HEK293 (cell line): Measurements from ENCODE around the gene CARD14.

ENCODE experiments used
- CTCF ChIA-PET: fragments of 350-600 bp; formaldehyde crosslinking; extraction: SDS; loops from one replicate; lab custom pipeline; 2021; ENCODE audit warnings: antibody characterized with exemption; lab: Yijun Ruan, JAX
- POLR2A ChIA-PET: fragments of 300-600 bp; formaldehyde crosslinking; extraction: SDS; loops from one replicate; lab custom pipeline; 2020; ENCODE audit warnings: antibody characterized with exemption, inconsistent platforms; lab: Yijun Ruan, JAX
- H3K27ac ChIP-seq: fragments of 200-500 bp; sonication (Bioruptor generic); 2 replicates; pipeline ENCODE4 v1.5.1; 2014; ENCODE audit warnings: low read depth, low read length, control low read depth, inconsistent platforms; ENCODE audit errors: extremely low read depth
- H3K36me3 ChIP-seq, 2 experiments: fragments of 200-500 bp in 1 of 2; sonication (Bioruptor generic) in 1 of 2; 1 replicate in 1 of 2; 2 replicates in 1 of 2; pipeline ENCODE4 v1.5.1; 2014 to 2017; ENCODE audit warnings: inconsistent platforms in 2 of 2, low read length in 2 of 2; ENCODE audit not compliant: control insufficient read depth in 2 of 2, insufficient read depth in 1 of 2
- H3K4me1 ChIP-seq: fragments of 200-500 bp; sonication (Bioruptor generic); 2 replicates; pipeline ENCODE4 v1.5.1; 2014; ENCODE audit warnings: mild to moderate bottlenecking, low read length, inconsistent platforms; ENCODE audit not compliant: control insufficient read depth, insufficient read depth
- H3K4me3 ChIP-seq: 2 replicates; pipeline ENCODE4 v1.5.1; 2011; ENCODE audit warnings: low read depth, mild to moderate bottlenecking, control low read depth, low read length, moderate library complexity
- H3K9me3 ChIP-seq: fragments of 200-500 bp; sonication (Bioruptor generic); 2 replicates; pipeline ENCODE4 v1.5.1; 2014; ENCODE audit warnings: low read depth, low read length, inconsistent platforms; ENCODE audit not compliant: control insufficient read depth, insufficient read depth
- KLF16 ChIP-seq: fragments of 450-650 bp; formaldehyde crosslinking; IDR thresholded peaks from 2 replicates; pipeline ENCODE4 v1.5.1; 2017; ENCODE audit warnings: missing biosample characterization, missing genetic modification characterization
- KLF8 ChIP-seq: fragments of 450-650 bp; formaldehyde crosslinking; IDR thresholded peaks from 2 replicates; pipeline ENCODE4 v1.5.1; 2016; ENCODE audit warnings: missing biosample characterization, missing genetic modification characterization
- SCRT2 ChIP-seq: fragments of 450-650 bp; formaldehyde crosslinking; IDR thresholded peaks from 2 replicates; pipeline ENCODE4 v1.5.1; 2016; ENCODE audit warnings: missing biosample characterization, missing genetic modification characterization
- ZBTB17 ChIP-seq: fragments of 450-650 bp; formaldehyde crosslinking; IDR thresholded peaks from 2 replicates; pipeline ENCODE4 v1.5.1; 2016; ENCODE audit warnings: missing biosample characterization, missing genetic modification characterization
- ZNF146 ChIP-seq: fragments of 450-650 bp; formaldehyde crosslinking; IDR thresholded peaks from 2 replicates; pipeline ENCODE4 v1.5.1; 2016; ENCODE audit warnings: missing biosample characterization, missing genetic modification characterization
- ZNF211 ChIP-seq: fragments of 450-650 bp; formaldehyde crosslinking; IDR thresholded peaks from 2 replicates; pipeline ENCODE4 v1.5.1; 2016; ENCODE audit warnings: low read depth, missing biosample characterization, missing genetic modification characterization
- ZNF214 ChIP-seq: fragments of 450-650 bp; formaldehyde crosslinking; IDR thresholded peaks from 2 replicates; pipeline ENCODE4 v1.5.1; 2017; ENCODE audit warnings: missing biosample characterization, mild to moderate bottlenecking, missing genetic modification characterization, borderline replicate concordance
- ZNF248 ChIP-seq: fragments of 450-650 bp; formaldehyde crosslinking; IDR thresholded peaks from 2 replicates; pipeline ENCODE4 v1.5.1; 2017; ENCODE audit warnings: missing biosample characterization, missing genetic modification characterization
- ZNF394 ChIP-seq: fragments of 450-650 bp; formaldehyde crosslinking; IDR thresholded peaks from 2 replicates; pipeline ENCODE4 v1.5.1; 2016; ENCODE audit warnings: missing biosample characterization, missing genetic modification characterization, mild to moderate bottlenecking, moderate library complexity, borderline replicate concordance
- ZNF510 ChIP-seq: fragments of 450-650 bp; formaldehyde crosslinking; IDR thresholded peaks from 2 replicates; pipeline ENCODE4 v1.5.1; 2018; ENCODE audit warnings: mild to moderate bottlenecking, missing genetic modification characterization, missing biosample characterization; ENCODE audit not compliant: insufficient replicate concordance
- ZNF558 ChIP-seq: fragments of 450-650 bp; formaldehyde crosslinking; IDR thresholded peaks from 2 replicates; pipeline ENCODE4 v1.5.1; 2016; ENCODE audit warnings: missing biosample characterization, missing genetic modification characterization
- ZNF76 ChIP-seq: fragments of 450-650 bp; formaldehyde crosslinking; IDR thresholded peaks from 2 replicates; pipeline ENCODE4; 2016; ENCODE audit warnings: low read depth, missing biosample characterization, missing genetic modification characterization, borderline replicate concordance
- ZNF768 ChIP-seq: fragments of 450-650 bp; formaldehyde crosslinking; IDR thresholded peaks from 2 replicates; pipeline ENCODE4 v1.5.1; 2018; ENCODE audit warnings: missing biosample characterization, mild to moderate bottlenecking, missing genetic modification characterization
- TF ChIP-seq, protein P1 (sequence below): fragments of 450-650 bp; formaldehyde crosslinking; IDR thresholded peaks from 2 replicates; pipeline ENCODE4 v1.5.1; 2016; ENCODE audit warnings: missing biosample characterization, missing genetic modification characterization
- TF ChIP-seq, protein P2 (sequence below): fragments of 450-650 bp; IDR thresholded peaks from 2 replicates; pipeline ENCODE4 v1.5.1; 2018; ENCODE audit warnings: missing biosample characterization, missing genetic modification characterization
- TF ChIP-seq, protein P3 (sequence below): fragments of 450-650 bp; formaldehyde crosslinking; IDR thresholded peaks from 2 replicates; pipeline ENCODE4 v1.5.1; 2017; ENCODE audit warnings: missing biosample characterization, missing genetic modification characterization
- TF ChIP-seq, protein P4 (sequence below): fragments of 450-650 bp; formaldehyde crosslinking; IDR thresholded peaks from 2 replicates; pipeline ENCODE4 v1.5.1; 2016; ENCODE audit warnings: missing biosample characterization, missing genetic modification characterization
- TF ChIP-seq, protein P5 (sequence below): fragments of 450-650 bp; formaldehyde crosslinking; IDR thresholded peaks from 2 replicates; pipeline ENCODE4 v1.5.1; 2016; ENCODE audit warnings: missing biosample characterization, missing genetic modification characterization, borderline replicate concordance
- TF ChIP-seq, protein P6 (sequence below): fragments of 450-650 bp; formaldehyde crosslinking; IDR thresholded peaks from 2 replicates; pipeline ENCODE4 v1.5.1; 2017; ENCODE audit warnings: missing biosample characterization, missing genetic modification characterization
- TF ChIP-seq, protein P7 (sequence below): fragments of 450-650 bp; formaldehyde crosslinking; IDR thresholded peaks from 2 replicates; pipeline ENCODE4 v1.5.1; 2017; ENCODE audit warnings: missing biosample characterization, missing genetic modification characterization

CARD14 gene

DNA sequence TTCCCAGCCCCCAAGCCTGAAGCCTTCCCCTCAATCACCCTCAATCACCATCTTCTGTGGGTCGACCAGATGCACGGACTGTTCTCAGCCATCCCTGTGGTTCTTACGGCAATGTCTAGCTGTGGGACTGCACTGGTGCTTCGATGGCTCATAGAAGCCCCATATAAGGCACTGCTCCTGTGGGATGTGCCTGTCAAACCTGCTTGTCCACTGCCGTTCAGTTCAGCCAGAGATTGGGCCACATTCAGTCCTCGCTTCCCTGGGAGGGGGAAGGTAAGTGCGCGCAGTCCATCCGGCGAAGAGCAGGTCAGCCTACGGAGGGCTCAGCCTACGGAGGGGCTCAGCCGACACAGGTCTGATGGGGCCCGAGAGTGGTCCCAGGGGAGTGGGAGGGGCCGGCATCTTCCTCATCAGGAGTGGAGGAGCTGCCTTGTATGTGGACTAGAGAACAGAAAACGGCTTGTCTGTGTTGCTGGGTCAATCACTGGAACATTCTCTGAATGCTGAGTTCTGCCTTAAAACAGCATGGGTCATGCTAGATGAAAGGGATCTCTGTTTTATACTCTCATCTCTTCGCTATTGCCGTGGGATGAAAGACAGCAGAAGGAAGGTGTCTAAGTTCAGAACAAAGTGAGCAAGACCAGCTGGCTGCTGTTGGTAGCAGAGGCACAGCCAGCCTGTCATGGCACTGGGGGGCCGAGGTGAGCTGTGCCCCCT, at the start of gene CARD14:
CARD14 (plus strand) TSS at position 247 of the 717 bp plus-strand sequence. CDS start 11,409 bp downstream, outside the sequence.
- POLR2A ChIA-PET = no interaction called here
- TF ChIP-seq, protein P1, sequence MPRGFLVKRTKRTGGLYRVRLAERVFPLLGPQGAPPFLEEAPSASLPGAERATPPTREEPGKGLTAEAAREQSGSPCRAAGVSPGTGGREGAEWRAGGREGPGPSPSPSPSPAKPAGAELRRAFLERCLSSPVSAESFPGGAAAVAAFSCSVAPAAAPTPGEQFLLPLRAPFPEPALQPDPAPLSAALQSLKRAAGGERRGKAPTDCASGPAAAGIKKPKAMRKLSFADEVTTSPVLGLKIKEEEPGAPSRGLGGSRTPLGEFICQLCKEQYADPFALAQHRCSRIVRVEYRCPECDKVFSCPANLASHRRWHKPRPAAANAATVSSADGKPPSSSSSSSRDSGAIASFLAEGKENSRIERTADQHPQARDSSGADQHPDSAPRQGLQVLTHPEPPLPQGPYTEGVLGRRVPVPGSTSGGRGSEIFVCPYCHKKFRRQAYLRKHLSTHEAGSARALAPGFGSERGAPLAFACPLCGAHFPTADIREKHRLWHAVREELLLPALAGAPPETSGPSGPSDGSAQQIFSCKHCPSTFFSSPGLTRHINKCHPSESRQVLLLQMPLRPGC (tag by site-specific recombination) = no peak
- no peak for TF ChIP-seq ZNF558 (tag by site-specific recombination)
- TF ChIP-seq ZNF510 (tag by site-specific recombination) = no peak
- no peak for TF ChIP-seq ZNF76
- TF ChIP-seq ZNF211 (tag by site-specific recombination) = no peak
- TF ChIP-seq ZNF394 = no peak
- no peak for TF ChIP-seq ZNF214
- TF ChIP-seq, protein P2, sequence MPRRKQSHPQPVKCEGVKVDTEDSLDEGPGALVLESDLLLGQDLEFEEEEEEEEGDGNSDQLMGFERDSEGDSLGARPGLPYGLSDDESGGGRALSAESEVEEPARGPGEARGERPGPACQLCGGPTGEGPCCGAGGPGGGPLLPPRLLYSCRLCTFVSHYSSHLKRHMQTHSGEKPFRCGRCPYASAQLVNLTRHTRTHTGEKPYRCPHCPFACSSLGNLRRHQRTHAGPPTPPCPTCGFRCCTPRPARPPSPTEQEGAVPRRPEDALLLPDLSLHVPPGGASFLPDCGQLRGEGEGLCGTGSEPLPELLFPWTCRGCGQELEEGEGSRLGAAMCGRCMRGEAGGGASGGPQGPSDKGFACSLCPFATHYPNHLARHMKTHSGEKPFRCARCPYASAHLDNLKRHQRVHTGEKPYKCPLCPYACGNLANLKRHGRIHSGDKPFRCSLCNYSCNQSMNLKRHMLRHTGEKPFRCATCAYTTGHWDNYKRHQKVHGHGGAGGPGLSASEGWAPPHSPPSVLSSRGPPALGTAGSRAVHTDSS (tag by site-specific recombination) = no peak
- TF ChIP-seq KLF8 (tag by site-specific recombination) = no peak
- no peak for TF ChIP-seq KLF16 (tag by site-specific recombination)
- TF ChIP-seq, protein P3, sequence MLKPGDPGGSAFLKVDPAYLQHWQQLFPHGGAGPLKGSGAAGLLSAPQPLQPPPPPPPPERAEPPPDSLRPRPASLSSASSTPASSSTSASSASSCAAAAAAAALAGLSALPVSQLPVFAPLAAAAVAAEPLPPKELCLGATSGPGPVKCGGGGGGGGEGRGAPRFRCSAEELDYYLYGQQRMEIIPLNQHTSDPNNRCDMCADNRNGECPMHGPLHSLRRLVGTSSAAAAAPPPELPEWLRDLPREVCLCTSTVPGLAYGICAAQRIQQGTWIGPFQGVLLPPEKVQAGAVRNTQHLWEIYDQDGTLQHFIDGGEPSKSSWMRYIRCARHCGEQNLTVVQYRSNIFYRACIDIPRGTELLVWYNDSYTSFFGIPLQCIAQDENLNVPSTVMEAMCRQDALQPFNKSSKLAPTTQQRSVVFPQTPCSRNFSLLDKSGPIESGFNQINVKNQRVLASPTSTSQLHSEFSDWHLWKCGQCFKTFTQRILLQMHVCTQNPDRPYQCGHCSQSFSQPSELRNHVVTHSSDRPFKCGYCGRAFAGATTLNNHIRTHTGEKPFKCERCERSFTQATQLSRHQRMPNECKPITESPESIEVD (tag by site-specific recombination) = no peak
- TF ChIP-seq, protein P4, sequence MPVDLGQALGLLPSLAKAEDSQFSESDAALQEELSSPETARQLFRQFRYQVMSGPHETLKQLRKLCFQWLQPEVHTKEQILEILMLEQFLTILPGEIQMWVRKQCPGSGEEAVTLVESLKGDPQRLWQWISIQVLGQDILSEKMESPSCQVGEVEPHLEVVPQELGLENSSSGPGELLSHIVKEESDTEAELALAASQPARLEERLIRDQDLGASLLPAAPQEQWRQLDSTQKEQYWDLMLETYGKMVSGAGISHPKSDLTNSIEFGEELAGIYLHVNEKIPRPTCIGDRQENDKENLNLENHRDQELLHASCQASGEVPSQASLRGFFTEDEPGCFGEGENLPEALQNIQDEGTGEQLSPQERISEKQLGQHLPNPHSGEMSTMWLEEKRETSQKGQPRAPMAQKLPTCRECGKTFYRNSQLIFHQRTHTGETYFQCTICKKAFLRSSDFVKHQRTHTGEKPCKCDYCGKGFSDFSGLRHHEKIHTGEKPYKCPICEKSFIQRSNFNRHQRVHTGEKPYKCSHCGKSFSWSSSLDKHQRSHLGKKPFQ (tag by site-specific recombination) = no peak
- TF ChIP-seq, protein P5, sequence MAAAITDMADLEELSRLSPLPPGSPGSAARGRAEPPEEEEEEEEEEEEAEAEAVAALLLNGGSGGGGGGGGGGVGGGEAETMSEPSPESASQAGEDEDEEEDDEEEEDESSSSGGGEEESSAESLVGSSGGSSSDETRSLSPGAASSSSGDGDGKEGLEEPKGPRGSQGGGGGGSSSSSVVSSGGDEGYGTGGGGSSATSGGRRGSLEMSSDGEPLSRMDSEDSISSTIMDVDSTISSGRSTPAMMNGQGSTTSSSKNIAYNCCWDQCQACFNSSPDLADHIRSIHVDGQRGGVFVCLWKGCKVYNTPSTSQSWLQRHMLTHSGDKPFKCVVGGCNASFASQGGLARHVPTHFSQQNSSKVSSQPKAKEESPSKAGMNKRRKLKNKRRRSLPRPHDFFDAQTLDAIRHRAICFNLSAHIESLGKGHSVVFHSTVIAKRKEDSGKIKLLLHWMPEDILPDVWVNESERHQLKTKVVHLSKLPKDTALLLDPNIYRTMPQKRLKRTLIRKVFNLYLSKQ (tag by site-specific recombination) = no peak
- TF ChIP-seq ZNF146 = no peak
- TF ChIP-seq ZNF768 (tag by site-specific recombination) = no peak
- no peak for TF ChIP-seq ZBTB17 (tag by site-specific recombination)
- no peak for TF ChIP-seq SCRT2 (tag by site-specific recombination)
- TF ChIP-seq, protein P6, sequence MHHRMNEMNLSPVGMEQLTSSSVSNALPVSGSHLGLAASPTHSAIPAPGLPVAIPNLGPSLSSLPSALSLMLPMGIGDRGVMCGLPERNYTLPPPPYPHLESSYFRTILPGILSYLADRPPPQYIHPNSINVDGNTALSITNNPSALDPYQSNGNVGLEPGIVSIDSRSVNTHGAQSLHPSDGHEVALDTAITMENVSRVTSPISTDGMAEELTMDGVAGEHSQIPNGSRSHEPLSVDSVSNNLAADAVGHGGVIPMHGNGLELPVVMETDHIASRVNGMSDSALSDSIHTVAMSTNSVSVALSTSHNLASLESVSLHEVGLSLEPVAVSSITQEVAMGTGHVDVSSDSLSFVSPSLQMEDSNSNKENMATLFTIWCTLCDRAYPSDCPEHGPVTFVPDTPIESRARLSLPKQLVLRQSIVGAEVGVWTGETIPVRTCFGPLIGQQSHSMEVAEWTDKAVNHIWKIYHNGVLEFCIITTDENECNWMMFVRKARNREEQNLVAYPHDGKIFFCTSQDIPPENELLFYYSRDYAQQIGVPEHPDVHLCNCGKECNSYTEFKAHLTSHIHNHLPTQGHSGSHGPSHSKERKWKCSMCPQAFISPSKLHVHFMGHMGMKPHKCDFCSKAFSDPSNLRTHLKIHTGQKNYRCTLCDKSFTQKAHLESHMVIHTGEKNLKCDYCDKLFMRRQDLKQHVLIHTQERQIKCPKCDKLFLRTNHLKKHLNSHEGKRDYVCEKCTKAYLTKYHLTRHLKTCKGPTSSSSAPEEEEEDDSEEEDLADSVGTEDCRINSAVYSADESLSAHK (tag by site-specific recombination) = no peak
- TF ChIP-seq, protein P7, sequence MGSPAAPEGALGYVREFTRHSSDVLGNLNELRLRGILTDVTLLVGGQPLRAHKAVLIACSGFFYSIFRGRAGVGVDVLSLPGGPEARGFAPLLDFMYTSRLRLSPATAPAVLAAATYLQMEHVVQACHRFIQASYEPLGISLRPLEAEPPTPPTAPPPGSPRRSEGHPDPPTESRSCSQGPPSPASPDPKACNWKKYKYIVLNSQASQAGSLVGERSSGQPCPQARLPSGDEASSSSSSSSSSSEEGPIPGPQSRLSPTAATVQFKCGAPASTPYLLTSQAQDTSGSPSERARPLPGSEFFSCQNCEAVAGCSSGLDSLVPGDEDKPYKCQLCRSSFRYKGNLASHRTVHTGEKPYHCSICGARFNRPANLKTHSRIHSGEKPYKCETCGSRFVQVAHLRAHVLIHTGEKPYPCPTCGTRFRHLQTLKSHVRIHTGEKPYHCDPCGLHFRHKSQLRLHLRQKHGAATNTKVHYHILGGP (tag by site-specific recombination) = no peak
- no peak for TF ChIP-seq ZNF248 (tag by site-specific recombination)
- H3K4me1 ChIP-seq = no peaks in the 10 kb centered on the region
- no peaks in the 10 kb centered on the region for H3K9me3 ChIP-seq
- no peak within 1 kb of the TSS for H3K27ac ChIP-seq
- CTCF ChIA-PET = interaction anchor here (0.6 kb wide), 1 partner anchor 25 kb away, joined by 3 read pairs; no protein-coding TSS in a partner anchor
- no peak within 1 kb of the TSS for H3K4me3 ChIP-seq
- no peaks in the 10 kb centered on the region for H3K36me3 ChIP-seq
